GM23248 (cell line): ENCODE measurements around the gene ADH1B. TPM values are rescaled to one million over a fixed set of nuclear protein-coding genes. Genes with fewer than 3 reads are reported as not detected.

ENCODE experiments used
- DNase-seq: peaks from one replicate; pipeline ENCODE4 v3.0.0-alpha.2; 2015
- H2AFZ ChIP-seq: fragments of 200-600 bp; sonication (generic); 2 replicates; pipeline ENCODE4 v1.6.1; 2016; ENCODE audit warnings: antibody characterized with exemption
- H3F3A ChIP-seq: fragments of 200-600 bp; sonication (generic); 2 replicates; pipeline ENCODE4 v1.6.1; 2016; ENCODE audit warnings: mild to moderate bottlenecking, antibody characterized with exemption, mixed run types; ENCODE audit not compliant: insufficient read depth
- H3K27ac ChIP-seq: fragments of 200-600 bp; sonication (generic); 2 replicates; pipeline ENCODE4 v1.5.1; 2016; ENCODE audit warnings: mild to moderate bottlenecking
- H3K27me3 ChIP-seq: fragments of 200-600 bp; sonication (generic); replicated peaks from 2 replicates; pipeline ENCODE4 v1.6.1; 2016; ENCODE audit warnings: mild to moderate bottlenecking; ENCODE audit not compliant: insufficient read depth
- H3K36me3 ChIP-seq: fragments of 200-600 bp; sonication (generic); 2 replicates; pipeline ENCODE4 v1.6.1; 2016; ENCODE audit warnings: low read depth, mild to moderate bottlenecking
- H3K4me1 ChIP-seq: fragments of 200-600 bp; sonication (generic); 2 replicates; pipeline ENCODE4 v1.6.1; 2016; ENCODE audit warnings: mild to moderate bottlenecking; ENCODE audit not compliant: insufficient read depth
- H3K4me2 ChIP-seq: fragments of 200-600 bp; sonication (generic); one replicate; pipeline ENCODE4 v1.6.1; 2016; ENCODE audit warnings: mild to moderate bottlenecking; ENCODE audit not compliant: unreplicated experiment
- H3K4me3 ChIP-seq: fragments of 200-600 bp; sonication (generic); 2 replicates; pipeline ENCODE4 v1.5.1; 2016; ENCODE audit warnings: mild to moderate bottlenecking
- H3K79me2 ChIP-seq: fragments of 200-600 bp; sonication (generic); 2 replicates; pipeline ENCODE4 v1.6.1; 2016; ENCODE audit warnings: mild to moderate bottlenecking; ENCODE audit not compliant: insufficient read depth
- H3K9ac ChIP-seq: fragments of 200-600 bp; sonication (generic); 2 replicates; pipeline ENCODE4 v1.6.1; 2016; ENCODE audit warnings: mild to moderate bottlenecking
- H3K9me2 ChIP-seq: fragments of 200-600 bp; sonication (generic); 2 replicates; pipeline ENCODE4 v1.6.1; 2016; ENCODE audit warnings: mixed run types, mild to moderate bottlenecking, moderate library complexity; ENCODE audit not compliant: insufficient read depth
- H3K9me3 ChIP-seq: fragments of 200-600 bp; sonication (generic); one replicate; pipeline ENCODE4 v1.6.1; 2017; ENCODE audit warnings: low read depth
- H4K20me1 ChIP-seq: fragments of 200-600 bp; sonication (generic); 2 replicates; pipeline ENCODE4 v1.6.0; 2016; ENCODE audit not compliant: insufficient read depth
- EZH2 ChIP-seq: fragments of 200-600 bp; sonication (generic); IDR thresholded peaks from 2 replicates; pipeline ENCODE4 v1.6.1; 2018; ENCODE audit warnings: antibody characterized with exemption, mild to moderate bottlenecking; ENCODE audit not compliant: insufficient read depth, poor library complexity, severe bottlenecking
- EZH2phosphoT487 ChIP-seq: fragments of 200-600 bp; sonication (generic); IDR thresholded peaks from 2 replicates; pipeline ENCODE4 v1.6.1; 2018; ENCODE audit warnings: antibody characterized with exemption, moderate library complexity, mild to moderate bottlenecking, low read depth; ENCODE audit not compliant: insufficient read depth
- WGBS, 2 experiments: methylation state at CpG; one replicate each; pipeline ENCODE4 v1.1.6; 2015 to 2017; ENCODE audit warnings: low lambda C conversion rate in 2 of 2, low coverage in 1 of 2; ENCODE audit errors: missing lambda C conversion rate in 2 of 2; 5-methylcytosine and 5-hydroxymethylcytosine counted together
- in situ Hi-C: fragments of 300-500 bp; cut with MboI; formaldehyde crosslinking; loops from 2 replicates; pipeline ENCODE4 v1.15.0; 2020
- polyA plus RNA-seq: library from polyadenylated mRNA; unstranded; fragments of >200 nt; fragmentation: Nextera tagmentation; extraction: Ambion mirVana; gene quantifications from 2 replicates; pipeline ENCODE4 v1.2.1, GENCODE V29; 2016
- total RNA-seq: library from RNA; depleted of rRNA; stranded (reverse); fragments of >200 nt; shearing (Covaris generic); gene quantifications from 2 replicates; pipeline ENCODE4 v1.2.3, GENCODE V29; 2014

The ADH1B gene
- total and polyA plus RNA-seq, 2 experiments from 2014 or later, result 0.15 TPM; not detected in 1

DNA sequence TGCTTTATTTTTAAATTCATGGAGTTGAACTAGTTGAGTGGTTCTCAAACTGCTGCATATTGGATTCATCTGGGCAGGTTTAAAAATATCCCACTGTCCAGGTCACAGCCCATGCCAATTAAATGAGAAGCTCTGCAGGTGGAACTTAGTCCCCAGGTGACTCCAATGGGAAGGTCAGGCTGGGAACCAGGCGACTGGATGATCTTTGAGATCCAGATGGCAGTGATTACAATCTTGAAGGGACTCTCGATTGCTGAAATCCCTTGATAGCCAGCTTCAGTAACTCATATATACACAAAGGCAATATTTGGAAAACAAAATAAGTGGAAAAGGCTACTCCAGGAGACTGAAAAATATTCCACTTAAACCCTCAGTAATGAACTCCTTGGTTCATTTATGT lies 38.5 kb downstream of the ADH1B start:
- no peak for DNase-seq
- Histone ChIP-seq H3K27ac (no peak overlapping the region), H3K9me2 (no peaks in the 10 kb centered on the region), H3K36me3 (no peaks in the 10 kb centered on the region), H3K4me1 (no peaks in the 10 kb centered on the region), H3K9ac (no peak overlapping the region), H3K9me3 (no peaks in the 10 kb centered on the region), H3K4me3 (no peak overlapping the region), H3K79me2 (no peaks in the 10 kb centered on the region), H2AFZ (no peak overlapping the region), H4K20me1 (no peaks in the 10 kb centered on the region), H3K27me3 (no peaks in the 10 kb centered on the region), H3K4me2 (no peak overlapping the region), H3F3A (no peaks in the 10 kb centered on the region)
- WGBS, 2 experiments, result 5 to 12% methylated on average over 2 of the region's 2 CpGs
- in situ Hi-C loops, result no loop called here
- TF ChIP-seq EZH2phosphoT487 (no peak), EZH2 (no peak)

GRCh38 chr4:99281261-99281660 lies 39.9 kb downstream of the ADH1B start:
- H3F3A ChIP-seq, result no peaks in the 10 kb centered on the region
- H2AFZ ChIP-seq, result no peak overlapping the region
- no peaks in the 10 kb centered on the region for H3K4me1 ChIP-seq
- H3K79me2 ChIP-seq, result no peaks in the 10 kb centered on the region
- no peak for DNase-seq
- H3K4me2 ChIP-seq, result no peak overlapping the region
- H3K9ac ChIP-seq, result no peak overlapping the region
- no peak overlapping the region for H3K27ac ChIP-seq
- TF ChIP-seq EZH2 (no peak), EZH2phosphoT487 (no peak)
- in situ Hi-C loops, result no loop called here
- H4K20me1 ChIP-seq, result no peaks in the 10 kb centered on the region
- no peak overlapping the region for H3K4me3 ChIP-seq
- H3K9me2 ChIP-seq, result no peaks in the 10 kb centered on the region
- H3K27me3 ChIP-seq, result no peaks in the 10 kb centered on the region
- 17 to 22% methylated on average over 5 of the region's 5 CpGs for WGBS, 2 experiments
- H3K36me3 ChIP-seq, result no peaks in the 10 kb centered on the region
- H3K9me3 ChIP-seq, result no peaks in the 10 kb centered on the region

GRCh38 chr4:99276417-99276816 lies 44.8 kb downstream of the ADH1B start:
- no peaks in the 10 kb centered on the region for H3K79me2 ChIP-seq
- H3K4me3 ChIP-seq, result no peak overlapping the region
- H3K9me3 ChIP-seq, result no peaks in the 10 kb centered on the region
- 71 to 78% methylated on average over 2 of the region's 2 CpGs for WGBS, 2 experiments
- H3K27ac ChIP-seq, result no peak overlapping the region
- TF ChIP-seq EZH2phosphoT487 (no peak), EZH2 (no peak)
- H2AFZ ChIP-seq, result no peak overlapping the region
- no peaks in the 10 kb centered on the region for H4K20me1 ChIP-seq
- DNase-seq, result no peak
- no peaks in the 10 kb centered on the region for H3K36me3 ChIP-seq
- in situ Hi-C loops, result no loop called here
- H3K4me1 ChIP-seq, result no peaks in the 10 kb centered on the region
- no peak overlapping the region for H3K4me2 ChIP-seq
- no peaks in the 10 kb centered on the region for H3K9me2 ChIP-seq
- H3F3A ChIP-seq, result no peaks in the 10 kb centered on the region
- H3K27me3 ChIP-seq, result no peaks in the 10 kb centered on the region
- no peak overlapping the region for H3K9ac ChIP-seq

GRCh38 chr4:99275885-99276284 lies 45.3 kb downstream of the ADH1B start:
- no peak for DNase-seq
- Histone ChIP-seq H3K9me3 (no peaks in the 10 kb centered on the region), H3K27ac (no peak overlapping the region), H3K9me2 (no peaks in the 10 kb centered on the region), H3K79me2 (no peaks in the 10 kb centered on the region), H3K4me3 (no peak overlapping the region), H4K20me1 (no peaks in the 10 kb centered on the region), H3F3A (no peaks in the 10 kb centered on the region), H2AFZ (no peak overlapping the region), H3K9ac (no peak overlapping the region), H3K27me3 (no peaks in the 10 kb centered on the region), H3K4me2 (no peak overlapping the region), H3K36me3 (no peaks in the 10 kb centered on the region), H3K4me1 (no peaks in the 10 kb centered on the region)
- TF ChIP-seq EZH2 (no peak), EZH2phosphoT487 (no peak)
- WGBS, 2 experiments, result 82 to 86% methylated on average over 3 of the region's 3 CpGs
- in situ Hi-C loops, result no loop called here

- WGBS, 2 experiments, result 75 to 76% methylated on average over 5 of the region's 5 CpGs
- Histone ChIP-seq H3K27me3 (no peaks in the 10 kb centered on the region), H3K27ac (no peak overlapping the region), H3K4me2 (no peak overlapping the region), H2AFZ (no peak overlapping the region), H3K36me3 (no peaks in the 10 kb centered on the region), H3K79me2 (no peaks in the 10 kb centered on the region), H3K4me3 (no peak overlapping the region), H4K20me1 (no peaks in the 10 kb centered on the region), H3F3A (no peaks in the 10 kb centered on the region), H3K4me1 (no peaks in the 10 kb centered on the region), H3K9ac (no peak overlapping the region), H3K9me3 (no peaks in the 10 kb centered on the region), H3K9me2 (no peaks in the 10 kb centered on the region)
- no peak for DNase-seq
- TF ChIP-seq EZH2 (no peak), EZH2phosphoT487 (no peak)
- in situ Hi-C loops, result no loop called here
Observed at GRCh38 chr4:99275050-99275449, 46.2 kb downstream of the ADH1B start.
